HL-60 (cell line): ENCODE results near the gene HBD.

Experiments used
- DNase-seq, 2 experiments: peaks; one replicate each; pipeline ENCODE4 v3.0.0-alpha.2; 2010 to 2020; ENCODE audit warnings: low read depth in 1 of 2, low spot score in 1 of 2
- H3K27ac ChIP-seq: fragments of 250-450 bp; sonication (Bioruptor Pico); replicated peaks from 2 replicates; pipeline ENCODE4 v1.5.1; 2020; ENCODE audit warnings: mild to moderate bottlenecking, moderate library complexity
- H3K27me3 ChIP-seq: fragments of 250-450 bp; sonication (Bioruptor Pico); 2 replicates; pipeline ENCODE4 v1.5.1; 2021; ENCODE audit warnings: mild to moderate bottlenecking, moderate library complexity; ENCODE audit not compliant: insufficient read depth, poor library complexity, severe bottlenecking
- H3K4me3 ChIP-seq: replicated peaks from 2 replicates; pipeline ENCODE4 v1.5.1; 2011; ENCODE audit warnings: mild to moderate bottlenecking, control low read depth, low read length; ENCODE audit not compliant: insufficient read depth
- CTCF ChIP-seq: IDR thresholded peaks from one replicate; pipeline ENCODE4 v1.5.1; 2011; ENCODE audit warnings: low read length, control low read depth, inconsistent platforms; ENCODE audit not compliant: insufficient read depth
- GABPA ChIP-seq: IDR thresholded peaks from 2 replicates; pipeline ENCODE4 v1.6.1; 2012; ENCODE audit warnings: low read depth
- POLR2AphosphoS5 ChIP-seq: IDR thresholded peaks from 2 replicates; pipeline ENCODE4 v1.6.1; 2012; ENCODE audit warnings: low read depth
- SPI1 ChIP-seq: IDR thresholded peaks from 2 replicates; pipeline ENCODE4 v1.6.1; 2012; ENCODE audit warnings: low read depth, mild to moderate bottlenecking, borderline replicate concordance
- long read RNA-seq: library from polyadenylated mRNA; unstranded; transcript quantifications from one replicate; pipeline ENCODE4 v2.0.0, GENCODE V29; 2020
- TF ChIP-seq, protein P1 (sequence below): IDR thresholded peaks from 2 replicates; pipeline ENCODE4 v1.6.1; 2012; ENCODE audit warnings: low read depth; ENCODE audit not compliant: insufficient replicate concordance

HBD gene
- long read RNA-seq: 0 reads

DNA sequence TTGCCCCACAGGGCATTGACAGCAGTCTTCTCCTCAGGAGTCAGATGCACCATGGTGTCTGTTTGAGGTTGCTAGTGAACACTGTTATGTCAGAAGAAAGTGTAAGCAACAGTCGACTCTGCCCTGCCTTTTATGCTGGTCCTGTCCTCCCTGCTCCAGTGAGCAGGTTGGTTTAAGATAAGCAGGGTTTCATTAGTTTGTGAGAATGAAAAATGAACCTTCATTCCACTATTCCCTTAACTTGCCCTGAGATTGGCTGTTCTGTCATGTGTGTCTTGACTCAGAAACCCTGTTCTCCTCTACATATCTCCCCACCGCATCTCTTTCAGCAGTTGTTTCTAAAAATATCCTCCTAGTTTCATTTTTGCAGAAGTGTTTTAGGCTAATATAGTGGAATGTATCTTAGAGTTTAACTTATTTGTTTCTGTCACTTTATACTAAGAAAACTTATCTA, at the start of gene HBD:
Gene HBD (minus strand): TSS at position 103 of the 454 bp plus-strand sequence. CDS start 50 bp downstream, at position 53.
- TF ChIP-seq POLR2AphosphoS5 (no peak), CTCF (no peak), SPI1 (no peak), GABPA (no peak)
- TF ChIP-seq, protein P1, sequence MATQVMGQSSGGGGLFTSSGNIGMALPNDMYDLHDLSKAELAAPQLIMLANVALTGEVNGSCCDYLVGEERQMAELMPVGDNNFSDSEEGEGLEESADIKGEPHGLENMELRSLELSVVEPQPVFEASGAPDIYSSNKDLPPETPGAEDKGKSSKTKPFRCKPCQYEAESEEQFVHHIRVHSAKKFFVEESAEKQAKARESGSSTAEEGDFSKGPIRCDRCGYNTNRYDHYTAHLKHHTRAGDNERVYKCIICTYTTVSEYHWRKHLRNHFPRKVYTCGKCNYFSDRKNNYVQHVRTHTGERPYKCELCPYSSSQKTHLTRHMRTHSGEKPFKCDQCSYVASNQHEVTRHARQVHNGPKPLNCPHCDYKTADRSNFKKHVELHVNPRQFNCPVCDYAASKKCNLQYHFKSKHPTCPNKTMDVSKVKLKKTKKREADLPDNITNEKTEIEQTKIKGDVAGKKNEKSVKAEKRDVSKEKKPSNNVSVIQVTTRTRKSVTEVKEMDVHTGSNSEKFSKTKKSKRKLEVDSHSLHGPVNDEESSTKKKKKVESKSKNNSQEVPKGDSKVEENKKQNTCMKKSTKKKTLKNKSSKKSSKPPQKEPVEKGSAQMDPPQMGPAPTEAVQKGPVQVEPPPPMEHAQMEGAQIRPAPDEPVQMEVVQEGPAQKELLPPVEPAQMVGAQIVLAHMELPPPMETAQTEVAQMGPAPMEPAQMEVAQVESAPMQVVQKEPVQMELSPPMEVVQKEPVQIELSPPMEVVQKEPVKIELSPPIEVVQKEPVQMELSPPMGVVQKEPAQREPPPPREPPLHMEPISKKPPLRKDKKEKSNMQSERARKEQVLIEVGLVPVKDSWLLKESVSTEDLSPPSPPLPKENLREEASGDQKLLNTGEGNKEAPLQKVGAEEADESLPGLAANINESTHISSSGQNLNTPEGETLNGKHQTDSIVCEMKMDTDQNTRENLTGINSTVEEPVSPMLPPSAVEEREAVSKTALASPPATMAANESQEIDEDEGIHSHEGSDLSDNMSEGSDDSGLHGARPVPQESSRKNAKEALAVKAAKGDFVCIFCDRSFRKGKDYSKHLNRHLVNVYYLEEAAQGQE: no peak
- no peaks in the 10 kb centered on the region for H3K27me3 ChIP-seq
- no peak within 1 kb of the TSS for H3K4me3 ChIP-seq
- no peak within 1 kb of the TSS for H3K27ac ChIP-seq
- DNase-seq: peak in 1 of 2 experiments; percentile 3

DNA sequence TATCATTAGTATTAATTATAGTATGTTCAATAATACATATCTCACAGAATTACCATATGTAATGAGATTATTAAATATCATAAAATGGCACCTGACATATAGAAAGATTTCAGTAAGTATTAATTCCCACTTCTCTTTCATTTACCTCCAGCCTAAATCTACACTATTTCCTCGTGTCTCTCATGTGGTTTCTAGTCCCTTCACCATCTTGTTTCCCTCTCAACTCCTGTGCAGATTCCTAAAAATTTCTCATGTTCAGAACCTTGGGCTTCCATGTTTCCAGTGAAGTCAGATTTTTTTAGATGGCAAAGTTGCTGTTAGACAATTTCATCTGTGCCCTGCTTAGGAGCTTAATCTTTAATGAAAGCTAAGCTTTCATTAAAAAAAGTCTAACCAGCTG, 49.6 kb upstream of the HBD start:
- DNase-seq: no peak
- no peak overlapping the region for H3K27ac ChIP-seq
- no peak overlapping the region for H3K4me3 ChIP-seq
- TF ChIP-seq, protein P1: no peak
- TF ChIP-seq CTCF (no peak), POLR2AphosphoS5 (no peak), SPI1 (no peak), GABPA (no peak)
- no peaks in the 10 kb centered on the region for H3K27me3 ChIP-seq

- Histone ChIP-seq H3K27ac (no peak overlapping the region), H3K27me3 (no peaks in the 10 kb centered on the region), H3K4me3 (no peak overlapping the region)
- TF ChIP-seq POLR2AphosphoS5 (no peak), GABPA (no peak), CTCF (no peak), SPI1 (no peak)
- TF ChIP-seq, protein P1: no peak
- DNase-seq: no peak
Observed at GRCh38 chr11:5283086-5283485, 48.8 kb upstream of the HBD start.
